Fibroblast of pulmonary artery (primary cell): ENCODE results near the gene KDM4C.

Experiments used
- DNase-seq: peaks from one replicate; pipeline ENCODE4 v3.0.0-alpha.2; 2010; ENCODE audit warnings: low read depth
- H3K4me3 ChIP-seq: replicated peaks from 2 replicates; pipeline ENCODE4 v1.5.1; 2011; ENCODE audit warnings: low read depth, mild to moderate bottlenecking, control low read depth, low read length, moderate library complexity
- TF ChIP-seq, protein P1 (sequence below): IDR thresholded peaks from 2 replicates; pipeline ENCODE4 v1.5.1; 2011; ENCODE audit warnings: mild to moderate bottlenecking, control low read depth, low read length, inconsistent platforms; ENCODE audit errors: missing control alignments

Gene KDM4C

DNA sequence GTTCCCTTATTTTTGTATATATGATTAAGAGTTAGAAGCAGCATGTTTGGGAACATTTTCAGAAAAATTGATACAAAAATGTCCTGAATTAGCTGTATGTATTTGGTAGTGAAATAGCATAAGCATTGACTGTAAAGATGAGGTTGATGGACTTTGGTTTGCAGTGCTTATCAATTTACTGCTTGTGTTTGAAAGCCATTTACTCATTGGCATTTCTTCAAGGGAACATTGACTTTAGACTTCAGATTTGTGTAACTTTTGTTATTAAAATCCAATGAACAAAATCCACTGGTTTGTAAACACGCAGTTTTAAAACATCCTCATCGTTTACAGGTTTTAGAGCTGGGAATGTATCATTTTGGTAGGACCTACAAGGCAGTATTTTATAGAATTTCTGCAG lies 61.3 kb downstream of the KDM4C start:
- no peak for DNase-seq
- TF ChIP-seq, protein P1, sequence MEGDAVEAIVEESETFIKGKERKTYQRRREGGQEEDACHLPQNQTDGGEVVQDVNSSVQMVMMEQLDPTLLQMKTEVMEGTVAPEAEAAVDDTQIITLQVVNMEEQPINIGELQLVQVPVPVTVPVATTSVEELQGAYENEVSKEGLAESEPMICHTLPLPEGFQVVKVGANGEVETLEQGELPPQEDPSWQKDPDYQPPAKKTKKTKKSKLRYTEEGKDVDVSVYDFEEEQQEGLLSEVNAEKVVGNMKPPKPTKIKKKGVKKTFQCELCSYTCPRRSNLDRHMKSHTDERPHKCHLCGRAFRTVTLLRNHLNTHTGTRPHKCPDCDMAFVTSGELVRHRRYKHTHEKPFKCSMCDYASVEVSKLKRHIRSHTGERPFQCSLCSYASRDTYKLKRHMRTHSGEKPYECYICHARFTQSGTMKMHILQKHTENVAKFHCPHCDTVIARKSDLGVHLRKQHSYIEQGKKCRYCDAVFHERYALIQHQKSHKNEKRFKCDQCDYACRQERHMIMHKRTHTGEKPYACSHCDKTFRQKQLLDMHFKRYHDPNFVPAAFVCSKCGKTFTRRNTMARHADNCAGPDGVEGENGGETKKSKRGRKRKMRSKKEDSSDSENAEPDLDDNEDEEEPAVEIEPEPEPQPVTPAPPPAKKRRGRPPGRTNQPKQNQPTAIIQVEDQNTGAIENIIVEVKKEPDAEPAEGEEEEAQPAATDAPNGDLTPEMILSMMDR: no peak
- H3K4me3 ChIP-seq: no peak overlapping the region

DNA sequence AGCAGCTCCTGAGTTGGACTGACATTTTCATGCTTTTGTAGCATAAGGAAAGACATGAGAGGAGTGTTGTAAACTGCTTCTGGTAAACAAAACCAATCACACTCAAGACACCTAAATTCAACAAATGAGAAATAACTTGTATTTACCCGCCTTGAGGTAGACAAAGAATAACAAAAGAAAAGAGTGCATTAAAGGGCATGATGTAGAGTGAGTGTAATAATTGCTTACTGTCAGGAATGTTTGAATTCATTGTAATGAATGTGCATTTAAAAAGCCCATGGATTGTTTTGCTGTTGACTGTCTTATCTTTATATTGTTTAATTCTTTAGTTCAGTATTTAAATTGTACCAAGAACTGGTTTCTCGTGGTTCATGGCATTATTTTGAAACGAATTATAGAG lies 61.8 kb downstream of the KDM4C start:
- no peak for DNase-seq
- H3K4me3 ChIP-seq: no peak overlapping the region
- TF ChIP-seq, protein P1: no peak

DNA sequence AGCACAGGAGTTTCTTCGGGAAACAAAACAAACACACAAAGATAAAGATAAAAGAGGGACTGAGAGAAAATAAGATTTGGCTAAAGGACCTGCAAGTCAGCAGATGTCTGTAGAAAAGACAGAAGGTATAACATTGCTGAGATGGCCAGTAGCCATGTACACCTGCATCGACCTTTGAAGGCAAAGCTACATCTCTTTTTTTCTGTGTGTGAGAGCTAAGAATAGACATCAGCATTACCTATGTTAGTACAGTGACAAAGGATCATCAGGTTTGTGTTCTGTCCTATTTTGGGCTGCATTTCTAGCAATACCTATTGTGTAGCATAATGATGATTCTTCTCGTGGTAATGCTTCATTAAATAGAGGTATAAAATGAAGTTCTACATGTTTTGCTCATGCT lies 64.9 kb downstream of the KDM4C start:
- no peak overlapping the region for H3K4me3 ChIP-seq
- DNase-seq: no peak
- TF ChIP-seq, protein P1: no peak

DNA sequence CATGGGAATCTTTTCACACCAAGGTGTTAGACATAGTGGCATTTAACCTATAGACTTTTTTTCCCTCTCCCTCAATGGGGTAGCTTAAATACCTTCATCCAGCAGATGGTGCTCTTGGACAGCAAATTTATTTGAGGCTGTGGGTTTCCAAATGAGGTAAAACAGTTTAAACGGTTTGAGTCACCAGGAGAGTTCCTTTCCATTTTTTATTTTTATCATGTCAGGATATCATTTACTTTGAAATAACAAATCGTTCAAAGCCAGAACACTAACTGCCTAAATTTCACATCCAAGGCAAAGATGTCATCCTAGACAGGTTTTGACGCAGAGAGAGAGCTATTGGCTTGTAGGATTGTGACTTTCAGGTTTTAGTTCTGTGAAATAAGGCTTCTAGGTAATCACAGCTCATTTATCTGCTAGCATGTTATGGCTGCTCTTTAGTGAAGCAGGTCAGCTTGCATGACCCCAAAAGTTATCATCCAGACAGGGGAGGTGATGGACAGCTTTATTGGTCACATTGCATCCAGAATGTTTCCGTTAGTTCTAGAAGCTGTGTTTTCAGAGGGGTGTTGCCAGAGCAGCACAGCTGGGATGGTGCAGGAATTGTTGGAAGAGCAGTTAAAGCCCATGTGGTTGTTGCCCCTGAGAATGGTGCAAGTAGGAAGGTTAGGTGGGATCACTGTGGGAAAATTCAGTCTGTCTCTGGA lies 69.8 kb downstream of the KDM4C start:
- TF ChIP-seq, protein P1: peak; percentile 67
- H3K4me3 ChIP-seq: no peak overlapping the region
- peak; percentile 69 for DNase-seq

DNA sequence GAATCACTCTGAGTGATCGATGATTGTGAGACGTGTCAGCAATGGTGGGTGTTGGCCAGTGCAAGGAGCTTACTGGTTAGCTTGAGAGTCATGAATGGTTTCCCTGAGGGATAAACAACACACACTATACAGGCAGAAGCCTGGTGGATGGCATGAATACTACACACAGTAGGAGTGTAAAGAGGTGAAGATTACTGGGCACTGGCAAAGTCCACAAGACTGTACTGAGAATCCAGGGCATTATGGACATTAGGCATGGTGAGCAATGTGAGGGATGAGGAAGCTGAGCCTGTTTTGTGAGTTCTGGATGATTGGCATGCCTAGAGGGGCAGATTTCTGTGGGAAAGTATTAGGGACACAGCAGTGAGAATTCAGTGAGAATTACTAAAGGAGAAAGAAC lies 71.3 kb downstream of the KDM4C start:
- peak; percentile 13 for DNase-seq
- TF ChIP-seq, protein P1: no peak
- H3K4me3 ChIP-seq: no peak overlapping the region

DNA sequence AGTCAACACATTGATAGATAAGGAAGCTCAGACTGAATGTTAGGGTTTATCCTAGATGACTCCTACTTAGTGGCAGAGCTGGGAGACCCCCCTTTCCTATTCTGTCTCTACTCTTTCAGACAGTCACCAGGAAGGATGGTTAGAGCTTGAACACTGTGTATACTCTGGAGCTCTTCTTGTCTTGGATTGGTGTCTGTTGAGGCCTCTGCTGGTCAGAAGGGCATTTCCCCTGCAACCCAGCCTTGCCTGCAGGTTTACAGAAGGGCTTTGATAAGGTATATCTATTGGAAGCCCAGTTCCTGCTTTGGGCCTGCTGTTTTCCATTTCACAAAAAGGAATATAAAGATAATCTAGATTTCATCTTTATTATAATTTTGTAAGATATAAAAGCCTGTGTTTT lies 71.8 kb downstream of the KDM4C start:
- H3K4me3 ChIP-seq: no peak overlapping the region
- DNase-seq: no peak
- TF ChIP-seq, protein P1: no peak
